Measurements from ENCODE around the gene BMPER. TPM values are rescaled to one million over a fixed set of nuclear protein-coding genes. Genes with fewer than 3 reads are reported as not detected.

BMPER gene
- total RNA-seq, 1 experiment from 2014 or later = not detected

DNA sequence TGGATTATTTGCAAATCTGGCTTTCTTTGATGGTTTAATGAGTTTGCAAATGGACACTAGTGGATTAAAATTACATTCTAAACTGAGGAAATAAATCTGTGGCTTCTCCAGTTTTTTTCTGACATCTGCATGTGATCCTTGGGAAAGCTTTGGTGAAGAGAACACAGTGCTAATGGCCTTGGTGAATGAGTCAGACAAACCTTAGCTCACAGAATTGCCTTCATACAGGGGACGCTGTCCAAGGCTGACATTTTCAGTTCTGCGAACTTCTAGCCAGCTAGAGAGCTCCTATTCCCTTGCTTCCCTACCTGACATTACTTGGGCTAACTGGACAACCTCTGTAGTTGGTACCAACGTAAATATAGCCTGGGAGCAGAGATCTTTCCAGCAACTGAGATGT lies 21.2 kb downstream of the BMPER start:
- DNase-seq (ENCODE audit: low read depth, low spot score) (no peak), ATAC-seq (no peak)
- ChIA-PET POLR2A (no interaction called here), CTCF (no interaction called here)
- H3K27me3 ChIP-seq (ENCODE audit: control insufficient read depth, insufficient read depth, low read length) = peaks cover 28% of the 10 kb centered on the region
- no peak overlapping the region for H3K4me3 ChIP-seq (ENCODE audit: low read depth in 2 of 2, low read length in 2 of 2)
- in situ Hi-C loops (cut with HindIII; ENCODE audit: low pct_unique_long_range_greater_than_20kb, low sequenced_read_pairs) (no loop called here), intact Hi-C loops (cut with micrococcal nuclease; ENCODE audit: unreplicated experiment) (no loop called here)
- no TSS peak for BruUV-seq (replicated peaks)
- no peaks in the 10 kb centered on the region for H3K4me1 ChIP-seq (ENCODE audit: control insufficient read depth, insufficient read depth, low read length)
- H3K9me3 ChIP-seq (ENCODE audit: control insufficient read depth, insufficient read depth, low read depth, low read length) = no peaks in the 10 kb centered on the region
- TF ChIP-seq, protein P1, sequence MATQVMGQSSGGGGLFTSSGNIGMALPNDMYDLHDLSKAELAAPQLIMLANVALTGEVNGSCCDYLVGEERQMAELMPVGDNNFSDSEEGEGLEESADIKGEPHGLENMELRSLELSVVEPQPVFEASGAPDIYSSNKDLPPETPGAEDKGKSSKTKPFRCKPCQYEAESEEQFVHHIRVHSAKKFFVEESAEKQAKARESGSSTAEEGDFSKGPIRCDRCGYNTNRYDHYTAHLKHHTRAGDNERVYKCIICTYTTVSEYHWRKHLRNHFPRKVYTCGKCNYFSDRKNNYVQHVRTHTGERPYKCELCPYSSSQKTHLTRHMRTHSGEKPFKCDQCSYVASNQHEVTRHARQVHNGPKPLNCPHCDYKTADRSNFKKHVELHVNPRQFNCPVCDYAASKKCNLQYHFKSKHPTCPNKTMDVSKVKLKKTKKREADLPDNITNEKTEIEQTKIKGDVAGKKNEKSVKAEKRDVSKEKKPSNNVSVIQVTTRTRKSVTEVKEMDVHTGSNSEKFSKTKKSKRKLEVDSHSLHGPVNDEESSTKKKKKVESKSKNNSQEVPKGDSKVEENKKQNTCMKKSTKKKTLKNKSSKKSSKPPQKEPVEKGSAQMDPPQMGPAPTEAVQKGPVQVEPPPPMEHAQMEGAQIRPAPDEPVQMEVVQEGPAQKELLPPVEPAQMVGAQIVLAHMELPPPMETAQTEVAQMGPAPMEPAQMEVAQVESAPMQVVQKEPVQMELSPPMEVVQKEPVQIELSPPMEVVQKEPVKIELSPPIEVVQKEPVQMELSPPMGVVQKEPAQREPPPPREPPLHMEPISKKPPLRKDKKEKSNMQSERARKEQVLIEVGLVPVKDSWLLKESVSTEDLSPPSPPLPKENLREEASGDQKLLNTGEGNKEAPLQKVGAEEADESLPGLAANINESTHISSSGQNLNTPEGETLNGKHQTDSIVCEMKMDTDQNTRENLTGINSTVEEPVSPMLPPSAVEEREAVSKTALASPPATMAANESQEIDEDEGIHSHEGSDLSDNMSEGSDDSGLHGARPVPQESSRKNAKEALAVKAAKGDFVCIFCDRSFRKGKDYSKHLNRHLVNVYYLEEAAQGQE (IDR thresholded peaks at IDR 0.05; ENCODE audit: insufficient read depth in 1 of 2, low read depth in 2 of 2, low read length in 1 of 2) = no peak
- TF ChIP-seq POLR2AphosphoS5 (IDR thresholded peaks at IDR 0.05; ENCODE audit: low read depth, low read length) = no peak
- TF ChIP-seq, protein P2, sequence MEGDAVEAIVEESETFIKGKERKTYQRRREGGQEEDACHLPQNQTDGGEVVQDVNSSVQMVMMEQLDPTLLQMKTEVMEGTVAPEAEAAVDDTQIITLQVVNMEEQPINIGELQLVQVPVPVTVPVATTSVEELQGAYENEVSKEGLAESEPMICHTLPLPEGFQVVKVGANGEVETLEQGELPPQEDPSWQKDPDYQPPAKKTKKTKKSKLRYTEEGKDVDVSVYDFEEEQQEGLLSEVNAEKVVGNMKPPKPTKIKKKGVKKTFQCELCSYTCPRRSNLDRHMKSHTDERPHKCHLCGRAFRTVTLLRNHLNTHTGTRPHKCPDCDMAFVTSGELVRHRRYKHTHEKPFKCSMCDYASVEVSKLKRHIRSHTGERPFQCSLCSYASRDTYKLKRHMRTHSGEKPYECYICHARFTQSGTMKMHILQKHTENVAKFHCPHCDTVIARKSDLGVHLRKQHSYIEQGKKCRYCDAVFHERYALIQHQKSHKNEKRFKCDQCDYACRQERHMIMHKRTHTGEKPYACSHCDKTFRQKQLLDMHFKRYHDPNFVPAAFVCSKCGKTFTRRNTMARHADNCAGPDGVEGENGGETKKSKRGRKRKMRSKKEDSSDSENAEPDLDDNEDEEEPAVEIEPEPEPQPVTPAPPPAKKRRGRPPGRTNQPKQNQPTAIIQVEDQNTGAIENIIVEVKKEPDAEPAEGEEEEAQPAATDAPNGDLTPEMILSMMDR (IDR thresholded peaks at IDR 0.05) = no peak
- TF ChIP-seq SIN3A (IDR thresholded peaks at IDR 0.05; ENCODE audit: borderline replicate concordance, insufficient read depth, low read depth, low read length) = no peak
- no peak for TF ChIP-seq TCF7L2 (IDR thresholded peaks at IDR 0.05; ENCODE audit: low read depth, low read length)
- H3K36me3 ChIP-seq (ENCODE audit: control insufficient read depth, insufficient read depth, low read length) = no peaks in the 10 kb centered on the region
- H3K27ac ChIP-seq (ENCODE audit: low read length) = no peak overlapping the region

DNA sequence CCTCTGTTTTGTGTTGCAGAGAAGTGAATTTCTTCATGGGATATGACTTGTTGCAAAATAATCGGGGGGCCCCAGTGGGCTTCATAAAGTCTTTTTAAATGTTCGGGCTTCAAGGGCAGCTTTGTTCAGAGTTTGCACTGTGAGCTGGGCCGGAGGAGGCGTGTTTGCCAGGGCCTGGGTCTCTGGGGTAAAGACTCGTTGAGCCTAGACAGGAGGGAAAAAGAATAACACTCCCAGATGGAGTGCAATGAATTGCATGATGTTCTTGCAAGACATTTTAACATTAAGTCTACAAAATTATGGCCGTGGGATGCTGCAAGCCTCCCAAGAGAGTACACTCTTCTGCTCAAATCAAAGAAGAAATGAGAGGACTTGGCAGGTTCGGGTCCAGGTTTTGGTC lies 23.6 kb downstream of the BMPER start:
- TF ChIP-seq SIN3A (IDR thresholded peaks at IDR 0.05; ENCODE audit: borderline replicate concordance, insufficient read depth, low read depth, low read length) (no peak), POLR2AphosphoS5 (IDR thresholded peaks at IDR 0.05; ENCODE audit: low read depth, low read length) (no peak), TCF7L2 (IDR thresholded peaks at IDR 0.05; ENCODE audit: low read depth, low read length) (no peak)
- TF ChIP-seq, protein P1 (IDR thresholded peaks at IDR 0.05; ENCODE audit: insufficient read depth in 1 of 2, low read depth in 2 of 2, low read length in 1 of 2) = no peak
- TF ChIP-seq, protein P2 (IDR thresholded peaks at IDR 0.05) = no peak
- Histone ChIP-seq H3K9me3 (ENCODE audit: control insufficient read depth, insufficient read depth, low read depth, low read length) (no peaks in the 10 kb centered on the region), H3K36me3 (ENCODE audit: control insufficient read depth, insufficient read depth, low read length) (no peaks in the 10 kb centered on the region), H3K4me1 (ENCODE audit: control insufficient read depth, insufficient read depth, low read length) (no peaks in the 10 kb centered on the region; the same call in 1 of the 2 replicates), H3K27ac (ENCODE audit: low read length) (no peak overlapping the region), H3K4me3 (ENCODE audit: low read depth in 2 of 2, low read length in 2 of 2) (no peak overlapping the region), H3K27me3 (ENCODE audit: control insufficient read depth, insufficient read depth, low read length) (peaks cover 24% of the 10 kb centered on the region)
- no TSS peak for BruUV-seq (replicated peaks)
- intact Hi-C loops (cut with micrococcal nuclease; ENCODE audit: unreplicated experiment) (no loop called here), in situ Hi-C loops (cut with HindIII; ENCODE audit: low pct_unique_long_range_greater_than_20kb, low sequenced_read_pairs) (no loop called here)
- POLR2A ChIA-PET = no interaction called here
- CTCF ChIA-PET = no interaction called here
- no peak for DNase-seq (ENCODE audit: low read depth, low spot score)
- no peak for ATAC-seq
